Transverse colon (tissue), 4 donors: ENCODE measurements around the gene SLC30A7. TPM values are rescaled to one million over a fixed set of nuclear protein-coding genes. Genes with fewer than 3 reads are reported as not detected.

Experiments used
- DNase-seq: peaks from one replicate; pipeline ENCODE4 v3.0.0-alpha.2; 2019
- H3K27ac ChIP-seq, 4 donors: fragments of 200-600 bp; sonication (generic); 2 replicates each; pipeline ENCODE4 v1.5.1; 2016 to 2018; ENCODE audit warnings: inconsistent platforms in 4 of 4
- H3K27me3 ChIP-seq: fragments of 200-600 bp; sonication (generic); 2 replicates; pipeline ENCODE4 v1.5.1; 2017; ENCODE audit warnings: inconsistent platforms
- H3K36me3 ChIP-seq, 4 donors: fragments of 200-600 bp; sonication (generic); 2 replicates each; pipeline ENCODE4 v1.5.1; 2017 to 2019; ENCODE audit warnings: inconsistent platforms in 4 of 4
- H3K4me1 ChIP-seq, 4 donors: fragments of 200-600 bp; sonication (generic); 2 replicates each; pipeline ENCODE4 v1.5.1; 2017 to 2020; ENCODE audit warnings: inconsistent platforms in 4 of 4
- H3K4me3 ChIP-seq, 4 donors: fragments of 200-600 bp; sonication (generic); 1 replicate in 1 of 4; 2 replicates in 3 of 4; pipeline versions ENCODE4 v1.5.1 to v1.6.1; 2017 to 2019; ENCODE audit warnings: inconsistent platforms in 4 of 4
- H3K9me3 ChIP-seq, 2 donors: fragments of 200-600 bp; sonication (generic); 2 replicates each; pipeline ENCODE4 v1.5.1; 2017 to 2019; ENCODE audit warnings: inconsistent platforms in 2 of 2
- EP300 ChIP-seq: sonication (generic); formaldehyde crosslinking; IDR thresholded peaks from one replicate; pipeline ENCODE4 v1.6.1; 2017; ENCODE audit warnings: antibody characterized with exemption, low read depth
- POLR2A ChIP-seq: fragments of 450-650 bp; IDR thresholded peaks from one replicate; pipeline ENCODE4 v1.6.1; 2016; ENCODE audit warnings: antibody characterized with exemption, mild to moderate bottlenecking, moderate library complexity
- POLR2AphosphoS5 ChIP-seq, 3 donors: sonication (generic); formaldehyde crosslinking; IDR thresholded peaks; one replicate each; pipeline ENCODE4 v1.6.1; 2016; ENCODE audit warnings: antibody characterized with exemption in 3 of 3
- WGBS, 2 donors: methylation state at CpG; one replicate each; pipeline ENCODE4 v1.1.5; 2018; ENCODE audit warnings: low coverage in 1 of 2; 5-methylcytosine and 5-hydroxymethylcytosine counted together
- in situ Hi-C, 4 donors: fragments of 200-750 bp; cut with MboI; loops; one replicate each; pipeline versions ENCODE4 v1.15.0 to v1.15.1; 2017; ENCODE audit warnings: low sequenced_read_pairs in 3 of 4, low pct_ligation_motif_present in 1 of 4, low pct_unique_long_range_greater_than_20kb in 1 of 4
- intact Hi-C: fragments of 100-400 bp; cut with DNase I; formaldehyde crosslinking; loops from one replicate; pipeline ENCODE4 v1.15.1; 2023; ENCODE audit warnings: low total_unique reads
- total RNA-seq, 4 donors: library from RNA; depleted of rRNA; stranded (reverse); fragments of >200 nt; gene quantifications; one replicate each; pipeline ENCODE4 v1.1.0, GENCODE V29; 2016
- TF ChIP-seq, protein P1 (sequence below), 5 experiments: fragments of 200-600 bp in 3 of 5; fragments of 450-650 bp in 2 of 5; sonication (generic) in 3 of 5; IDR thresholded peaks; 1 replicate in 2 of 5; 2 replicates in 3 of 5; pipeline ENCODE4 v1.5.1; 2016 to 2017; ENCODE audit warnings: antibody characterized with exemption in 5 of 5, inconsistent platforms in 3 of 5, mild to moderate bottlenecking in 2 of 5, moderate library complexity in 1 of 5

SLC30A7 gene
- total RNA-seq, 4 donors from 2014 or later, result 10.1 to 22.7 (median 17.5) TPM

DNA sequence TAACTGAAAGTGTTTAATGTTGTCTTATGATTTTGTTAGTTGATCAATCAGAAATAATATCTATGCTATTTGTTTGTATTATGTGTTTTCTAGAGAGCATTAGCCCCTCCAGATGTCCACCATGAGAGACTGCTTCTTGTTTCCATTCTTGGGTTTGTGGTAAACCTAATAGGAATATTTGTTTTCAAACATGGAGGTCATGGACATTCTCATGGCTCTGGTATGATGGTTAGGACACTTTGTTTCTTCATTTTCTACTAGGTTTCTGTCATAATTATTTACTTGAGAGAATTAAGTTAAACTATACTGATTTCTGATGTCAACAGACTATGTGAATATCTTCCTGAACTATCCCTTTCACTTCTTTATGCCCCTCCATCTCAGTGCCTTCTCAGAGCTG is 16.1 kb downstream of the SLC30A7 start:
- no peak overlapping the region for H3K4me3 ChIP-seq
- in situ Hi-C loops, result loop anchor here in 1 of 4 donors (25.0 kb wide), 1 partner anchor 375 kb away; no protein-coding TSS in a partner anchor
- no peaks in the 10 kb centered on the region for H3K9me3 ChIP-seq
- H3K4me1 ChIP-seq, result no peaks in the 10 kb centered on the region
- no peak for DNase-seq
- intact Hi-C loops, result no loop called here
- H3K36me3 ChIP-seq, result peaks cover 0 to 62% (median 23%) of the 10 kb centered on the region in 4 donors
- no peaks in the 10 kb centered on the region for H3K27me3 ChIP-seq
- TF ChIP-seq, protein P1, sequence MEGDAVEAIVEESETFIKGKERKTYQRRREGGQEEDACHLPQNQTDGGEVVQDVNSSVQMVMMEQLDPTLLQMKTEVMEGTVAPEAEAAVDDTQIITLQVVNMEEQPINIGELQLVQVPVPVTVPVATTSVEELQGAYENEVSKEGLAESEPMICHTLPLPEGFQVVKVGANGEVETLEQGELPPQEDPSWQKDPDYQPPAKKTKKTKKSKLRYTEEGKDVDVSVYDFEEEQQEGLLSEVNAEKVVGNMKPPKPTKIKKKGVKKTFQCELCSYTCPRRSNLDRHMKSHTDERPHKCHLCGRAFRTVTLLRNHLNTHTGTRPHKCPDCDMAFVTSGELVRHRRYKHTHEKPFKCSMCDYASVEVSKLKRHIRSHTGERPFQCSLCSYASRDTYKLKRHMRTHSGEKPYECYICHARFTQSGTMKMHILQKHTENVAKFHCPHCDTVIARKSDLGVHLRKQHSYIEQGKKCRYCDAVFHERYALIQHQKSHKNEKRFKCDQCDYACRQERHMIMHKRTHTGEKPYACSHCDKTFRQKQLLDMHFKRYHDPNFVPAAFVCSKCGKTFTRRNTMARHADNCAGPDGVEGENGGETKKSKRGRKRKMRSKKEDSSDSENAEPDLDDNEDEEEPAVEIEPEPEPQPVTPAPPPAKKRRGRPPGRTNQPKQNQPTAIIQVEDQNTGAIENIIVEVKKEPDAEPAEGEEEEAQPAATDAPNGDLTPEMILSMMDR (IDR thresholded peaks at IDR 0.05), result no peak
- TF ChIP-seq EP300 (no peak), POLR2A (no peak), POLR2AphosphoS5 (IDR thresholded peaks at IDR 0.05) (no peak)
- H3K27ac ChIP-seq, result no peak overlapping the region

DNA sequence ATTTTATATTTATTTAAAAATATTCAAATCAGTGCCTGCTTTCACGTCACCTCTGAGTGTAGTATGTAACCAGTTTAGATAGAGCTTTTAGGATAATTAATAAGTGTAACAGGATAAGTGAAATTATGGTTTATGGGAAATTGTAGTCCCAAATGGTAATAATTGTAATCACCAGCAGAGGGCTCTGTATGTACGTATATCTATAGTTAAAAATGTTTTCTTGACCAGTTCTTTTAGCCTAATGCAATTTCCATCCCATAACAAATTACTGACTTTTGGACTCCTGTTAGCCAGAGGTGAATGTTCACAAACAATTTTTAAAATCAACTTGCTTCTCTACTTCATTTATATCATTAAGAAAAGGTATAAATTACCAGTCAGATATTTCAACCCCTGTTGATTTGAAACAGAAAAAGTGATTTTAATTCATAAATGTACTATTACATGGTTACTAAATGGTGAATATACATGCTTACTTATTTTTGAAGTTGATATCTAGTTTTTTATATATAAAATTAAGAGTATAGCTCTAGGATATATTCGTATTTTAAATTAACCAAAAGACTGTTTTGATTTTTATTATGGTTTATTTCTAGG is 25.3 kb downstream of the SLC30A7 start:
- TF ChIP-seq EP300, result no peak
- TF ChIP-seq, protein P1 (IDR thresholded peaks at IDR 0.05), result peak; percentile 62 to 76 (median 67)
- Histone ChIP-seq H3K27ac (no peak overlapping the region), H3K36me3 (peaks cover 0 to 48% (median 5%) of the 10 kb centered on the region in 4 donors), H3K9me3 (no peaks in the 10 kb centered on the region), H3K27me3 (no peaks in the 10 kb centered on the region), H3K4me3 (no peak overlapping the region), H3K4me1 (no peaks in the 10 kb centered on the region)
- intact Hi-C loops, result loop anchor here (5.0 kb wide), 2 partner anchors 316 to 366 kb away; partner anchors contain the start of gene S1PR1
- 40 to 42% methylated on average over 3 of the region's 3 CpGs for WGBS, 2 donors
- in situ Hi-C loops, result loop anchor here (5.0 to 25.0 kb wide), 3 partner anchors 364 to 371 kb away; no protein-coding TSS in a partner anchor
- DNase-seq, result no peak

DNA sequence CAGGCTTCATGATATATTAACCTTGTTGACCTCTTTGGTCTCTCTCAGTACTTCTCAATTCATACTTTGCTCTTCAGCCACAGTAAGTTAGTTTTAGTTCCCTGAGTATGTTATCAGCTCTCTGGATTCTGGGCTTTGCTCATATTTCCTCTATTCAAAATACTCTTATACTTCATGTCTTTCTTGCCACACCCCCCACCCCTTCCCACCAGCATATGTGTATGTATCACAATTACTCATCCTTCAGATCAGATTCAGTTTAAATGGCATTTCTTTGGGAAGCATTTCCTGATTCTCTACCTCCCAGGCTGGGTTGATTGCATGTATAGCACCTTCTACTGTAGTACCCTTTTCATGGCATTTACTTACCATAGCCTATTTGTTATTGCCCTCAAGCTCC is 28.3 kb downstream of the SLC30A7 start:
- DNase-seq, result no peak

DNA sequence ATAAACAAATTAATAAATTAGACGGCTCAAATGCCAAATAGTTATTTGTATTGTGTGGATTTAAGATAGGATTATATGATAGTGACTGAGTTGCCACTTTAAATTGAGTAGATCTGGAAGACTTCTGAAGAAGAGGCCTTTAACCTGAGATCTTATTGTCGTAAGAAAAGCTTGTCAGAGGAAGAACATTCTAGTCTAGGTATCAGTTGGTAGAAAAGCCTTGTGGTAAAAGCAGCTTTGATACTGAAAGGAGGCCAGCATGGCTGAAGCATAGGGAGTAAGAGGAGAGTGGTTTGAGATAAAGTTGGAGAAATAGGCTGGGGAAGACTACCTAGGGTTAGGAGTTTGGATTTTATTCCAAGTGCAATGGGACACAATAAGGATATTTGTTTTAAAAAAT is 29.1 kb downstream of the SLC30A7 start:
- H3K4me3 ChIP-seq, result no peak overlapping the region
- H3K4me1 ChIP-seq, result no peaks in the 10 kb centered on the region
- in situ Hi-C loops, result loop anchor here (5.0 to 25.0 kb wide), 3 partner anchors 360 to 367 kb away; no protein-coding TSS in a partner anchor
- intact Hi-C loops, result loop anchor here (5.0 kb wide), 2 partner anchors 312 to 362 kb away; partner anchors contain the start of gene S1PR1
- WGBS, 2 donors, result 89 to 90% methylated on average over 2 of the region's 2 CpGs
- H3K27ac ChIP-seq, result no peak overlapping the region
- no peak for DNase-seq
- H3K27me3 ChIP-seq, result no peaks in the 10 kb centered on the region
- H3K9me3 ChIP-seq, result no peaks in the 10 kb centered on the region
- no peak for TF ChIP-seq POLR2AphosphoS5 (IDR thresholded peaks at IDR 0.05)
- TF ChIP-seq EP300, result no peak
- TF ChIP-seq POLR2A, result no peak
- TF ChIP-seq, protein P1 (IDR thresholded peaks at IDR 0.05), result no peak
- peaks cover 0 to 37% (median 0%) of the 10 kb centered on the region in 4 donors for H3K36me3 ChIP-seq

More for the DNA sequence above, 28.3 kb downstream of the SLC30A7 start:
- TF ChIP-seq EP300, result no peak
- TF ChIP-seq POLR2AphosphoS5 (IDR thresholded peaks at IDR 0.05), result no peak
- no peak for TF ChIP-seq POLR2A
- TF ChIP-seq, protein P1 (IDR thresholded peaks at IDR 0.05), result no peak
- Histone ChIP-seq H3K36me3 (peaks cover 0 to 37% (median 0%) of the 10 kb centered on the region in 4 donors), H3K9me3 (no peaks in the 10 kb centered on the region), H3K27me3 (no peaks in the 10 kb centered on the region), H3K4me3 (no peak overlapping the region), H3K4me1 (no peaks in the 10 kb centered on the region), H3K27ac (no peak overlapping the region)
- in situ Hi-C loops, result loop anchor here (5.0 to 25.0 kb wide), 3 partner anchors 361 to 368 kb away; no protein-coding TSS in a partner anchor
- intact Hi-C loops, result loop anchor here (5.0 kb wide), 2 partner anchors 313 to 363 kb away; partner anchors contain the start of gene S1PR1
